Stimulated activated CD4-positive, alpha-beta T cell treated with anti-CD3 and anti-CD28 coated beads, Interleukin-12 subunit alpha, Interleukin-12 subunit beta, amount 100 ng/mL, for 4 hours (primary cell): ENCODE results near the gene C12orf56.
"Not testable (repeated sequence)": the region's sequence is repeated elsewhere in the genome, so short reads cannot be mapped to it uniquely, and the experiment has no call there.

Source experiments
- DNase-seq: peaks from one replicate; pipeline ENCODE4 v3.0.0-alpha.2; 2020

C12orf56 gene

GRCh38 chr12:64296301-64296700, 94.3 kb downstream of the C12orf56 start:
- DNase-seq = no peak

- no peak for DNase-seq
Observed at GRCh38 chr12:64293654-64294364, 96.7 kb downstream of the C12orf56 start.

- not testable (repeated sequence) for DNase-seq
Observed at GRCh38 chr12:64293174-64293573, 97.4 kb downstream of the C12orf56 start.

- DNase-seq = no peak
Observed at GRCh38 chr12:64286521-64286920, 104.0 kb downstream of the C12orf56 start.

- no peak for DNase-seq
Observed at GRCh38 chr12:64284256-64284655, 106.3 kb downstream of the C12orf56 start.

GRCh38 chr12:64278421-64278820, 112.1 kb downstream of the C12orf56 start:
- DNase-seq = no peak

GRCh38 chr12:64273527-64274403, 116.8 kb downstream of the C12orf56 start:
- no peak for DNase-seq

- DNase-seq = no peak
Observed at GRCh38 chr12:64270411-64270810, 120.1 kb downstream of the C12orf56 start.

GRCh38 chr12:64269161-64269560, 121.4 kb downstream of the C12orf56 start:
- DNase-seq = no peak

GRCh38 chr12:64268409-64268808, 122.1 kb downstream of the C12orf56 start:
- no peak for DNase-seq

- DNase-seq = no peak
Observed at GRCh38 chr12:64265839-64266238, 124.7 kb downstream of the C12orf56 start.

GRCh38 chr12:64261813-64262212, 128.7 kb downstream of the C12orf56 start:
- no peak for DNase-seq

- no peak for DNase-seq
Observed at GRCh38 chr12:64258576-64258975, 132.0 kb downstream of the C12orf56 start.

- no peak for DNase-seq
Observed at GRCh38 chr12:64256166-64256800, 134.3 kb downstream of the C12orf56 start.

- no peak for DNase-seq
Observed at GRCh38 chr12:64255249-64255648, 135.3 kb downstream of the C12orf56 start.

GRCh38 chr12:64253356-64253755, 137.2 kb downstream of the C12orf56 start:
- DNase-seq = no peak

GRCh38 chr12:64252681-64253080, 137.9 kb downstream of the C12orf56 start:
- no peak for DNase-seq

- no peak for DNase-seq
Observed at GRCh38 chr12:64243809-64244208, 146.7 kb downstream of the C12orf56 start.

- DNase-seq = no peak
Observed at GRCh38 chr12:64240781-64241180, 149.8 kb downstream of the C12orf56 start.

GRCh38 chr12:64237382-64237781, 153.2 kb downstream of the C12orf56 start:
- DNase-seq = no peak

GRCh38 chr12:64236549-64236948, 154.0 kb downstream of the C12orf56 start:
- DNase-seq = no peak

- DNase-seq = no peak
Observed at GRCh38 chr12:64232196-64232595, 158.4 kb downstream of the C12orf56 start.

GRCh38 chr12:64229796-64230195, 160.8 kb downstream of the C12orf56 start:
- no peak for DNase-seq

GRCh38 chr12:64229240-64229639, 161.3 kb downstream of the C12orf56 start:
- no peak for DNase-seq
